NCI-H446 treated with DMSO at 0.1 percent for 48 hours (cell line): ENCODE data around the gene HTR3D.
"Not testable (repeated sequence)": the region's sequence is repeated elsewhere in the genome, so short reads cannot be mapped to it uniquely, and the experiment has no call there.

Source experiments
- DNase-seq: peaks from one replicate; lab custom pipeline; 2025; lab: John Stamatoyannopoulos, UW

The HTR3D gene

GRCh38 chr3:184016811-184017671 is 14.5 kb upstream of the HTR3D start:
- peak; percentile 33 for DNase-seq

- peak; percentile 90 for DNase-seq
Measured at GRCh38 chr3:184017672-184018423, 13.7 kb upstream of the HTR3D start, which contains the start of gene ABCC5. ABCC5 (minus strand) TSS chr3:184017884; CDS start chr3:184014392, 3,492 bp downstream.

- DNase-seq = no peak
Measured at GRCh38 chr3:184018424-184018973, 13.0 kb upstream of the HTR3D start.

- DNase-seq = no peak
Measured at GRCh38 chr3:184022323-184022722, 9.2 kb upstream of the HTR3D start.

- DNase-seq = not testable (repeated sequence)
Measured at GRCh38 chr3:184025256-184025655, 6.3 kb upstream of the HTR3D start.

- DNase-seq = not testable (repeated sequence)
Measured at GRCh38 chr3:184028275-184028890, 3.2 kb upstream of the HTR3D start.

GRCh38 chr3:184029443-184029842 is 2.1 kb upstream of the HTR3D start:
- no peak for DNase-seq

GRCh38 chr3:184030536-184030935 is 1.0 kb upstream of the HTR3D start:
- DNase-seq = no peak

- DNase-seq = no peak
Measured at GRCh38 chr3:184037816-184038215, 6.3 kb downstream of the HTR3D start.

GRCh38 chr3:184038307-184038706 is 6.8 kb downstream of the HTR3D start:
- not testable (repeated sequence) for DNase-seq

GRCh38 chr3:184039414-184039813 is 7.9 kb downstream of the HTR3D start:
- no peak for DNase-seq

GRCh38 chr3:184040010-184040409 is 8.5 kb downstream of the HTR3D start:
- no peak for DNase-seq

- DNase-seq = no peak
Measured at GRCh38 chr3:184042617-184043016, 11.1 kb downstream of the HTR3D start.

- DNase-seq = no peak
Measured at GRCh38 chr3:184045995-184046394, 14.5 kb downstream of the HTR3D start.

- no peak for DNase-seq
Measured at GRCh38 chr3:184050217-184050847, 18.8 kb downstream of the HTR3D start.

GRCh38 chr3:184052767-184053166 is 21.2 kb downstream of the HTR3D start, which contains the start of gene HTR3C:
HTR3C (plus strand) TSS chr3:184053047; CDS start chr3:184053081, 34 bp downstream.
- no peak for DNase-seq

GRCh38 chr3:184058029-184058428 is 26.5 kb downstream of the HTR3D start:
- DNase-seq = no peak

- DNase-seq = no peak
Measured at GRCh38 chr3:184059424-184059823, 27.9 kb downstream of the HTR3D start.

GRCh38 chr3:184062637-184063036 is 31.1 kb downstream of the HTR3D start:
- no peak for DNase-seq

GRCh38 chr3:184066211-184066610 is 34.7 kb downstream of the HTR3D start:
- DNase-seq = no peak

- no peak for DNase-seq
Measured at GRCh38 chr3:184067573-184068055, 36.1 kb downstream of the HTR3D start.
